GM15510 (cell line): ENCODE measurements around the gene SLC4A9.

ENCODE experiments used
- POLR2A ChIP-seq: IDR thresholded peaks from 3 replicates; pipeline ENCODE4 v1.6.1; 2011; ENCODE audit warnings: borderline replicate concordance; ENCODE audit not compliant: insufficient read length; ENCODE audit errors: extremely low read depth

The SLC4A9 gene

DNA sequence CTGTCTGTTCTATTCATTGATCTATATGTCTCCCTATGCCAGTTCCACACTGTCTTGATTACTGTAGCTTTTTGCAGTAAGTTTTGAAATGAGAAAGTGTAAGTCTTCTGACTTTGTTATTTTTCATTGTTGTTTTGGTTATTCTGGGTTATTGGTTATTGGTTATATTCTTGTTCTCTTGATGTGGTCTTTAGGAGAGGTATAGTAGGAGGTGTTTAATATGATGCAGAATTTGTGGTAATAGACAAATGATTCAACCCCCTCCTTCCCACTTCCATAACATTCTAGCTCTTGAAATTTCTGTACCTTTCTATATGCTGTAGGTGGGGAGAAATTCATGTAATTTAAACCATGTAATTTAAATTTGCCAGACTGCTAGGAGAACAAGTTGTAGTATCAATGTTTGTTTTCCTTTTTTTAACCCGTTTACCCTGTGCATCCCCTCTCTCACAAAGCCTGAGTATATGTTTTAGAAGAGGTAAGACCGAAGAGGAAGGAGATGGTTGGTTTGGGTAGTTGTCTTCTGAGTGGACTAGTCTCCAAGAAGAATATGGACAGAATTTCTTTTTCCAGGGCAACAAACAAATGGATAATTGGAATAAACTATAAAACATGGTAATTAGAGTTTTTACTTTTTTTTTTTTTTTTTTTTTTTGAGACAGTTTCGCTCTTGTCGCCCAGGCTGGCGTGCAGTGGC is 60.8 kb downstream of the SLC4A9 start:
- no peak for TF ChIP-seq POLR2A

DNA sequence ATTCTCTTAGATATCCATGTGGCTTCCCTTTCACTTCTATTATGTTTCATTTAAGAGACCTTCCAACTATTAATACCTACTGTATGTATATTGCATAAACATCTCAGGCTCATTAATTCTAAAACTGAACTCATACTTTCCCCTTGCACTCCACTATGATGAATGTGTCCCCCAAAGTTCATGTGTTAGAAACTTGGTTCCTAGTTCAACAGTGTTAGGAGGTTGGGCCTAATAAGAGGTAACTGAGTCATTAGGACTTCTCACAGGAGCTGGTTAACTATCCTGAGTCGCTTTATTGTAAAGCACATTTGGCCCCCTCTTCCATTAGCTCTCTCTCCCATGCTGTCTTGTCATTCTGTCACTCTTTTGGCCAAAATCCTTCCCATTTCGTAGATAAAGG is 63.6 kb downstream of the SLC4A9 start:
- TF ChIP-seq POLR2A, result no peak

DNA sequence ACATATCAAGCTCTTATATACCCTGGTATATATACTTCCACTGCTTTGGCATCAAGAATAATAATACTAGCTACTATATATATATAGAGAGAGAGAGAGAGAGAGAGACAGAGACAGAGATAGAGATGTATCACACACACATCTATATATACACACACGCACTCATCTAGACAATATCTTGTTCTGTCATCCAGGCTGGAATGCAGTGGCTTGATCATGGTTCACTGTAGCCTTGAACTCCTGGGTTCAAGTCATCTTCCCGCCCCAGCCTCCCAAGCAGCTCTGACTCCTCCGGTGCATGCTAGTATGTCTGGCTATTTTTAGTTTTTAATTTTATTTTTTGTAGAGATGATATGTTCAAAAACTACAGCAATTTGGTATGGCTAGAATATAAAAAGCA is 64.1 kb downstream of the SLC4A9 start:
- no peak for TF ChIP-seq POLR2A
